D721Med (cell line): ENCODE results near the gene SLC13A2.

Experiments used
- DNase-seq: peaks from one replicate; pipeline ENCODE4 v3.0.0; 2011; ENCODE audit warnings: low spot score; ENCODE audit not compliant: insufficient read length
- FAIRE-seq: peaks from 2 replicates; lab custom pipeline; 2011; peaks lifted over from hg19 to GRCh38; lab: Jason Lieb, UNC
- CTCF ChIP-seq: IDR thresholded peaks from 2 replicates; pipeline ENCODE4 v1.5.1; 2012; ENCODE audit warnings: mild to moderate bottlenecking, control low read depth; ENCODE audit not compliant: insufficient read depth; ENCODE audit errors: missing control alignments

The SLC13A2 gene

GRCh38 chr17:28493460-28493859, 20.0 kb downstream of the SLC13A2 start:
- FAIRE-seq (no peak), DNase-seq (no peak)
- no peak for TF ChIP-seq CTCF

GRCh38 chr17:28494445-28495188, 21.2 kb downstream of the SLC13A2 start:
- DNase-seq (peak; percentile 96), FAIRE-seq (no peak)
- peak; percentile 99 for TF ChIP-seq CTCF

- no peak for TF ChIP-seq CTCF
- no peak for DNase-seq
- FAIRE-seq: no peak
These were observed 22.2 kb downstream of the SLC13A2 start for GRCh38 chr17:28495635-28496034.

GRCh38 chr17:28497931-28498330, 24.5 kb downstream of the SLC13A2 start:
- no peak for FAIRE-seq
- no peak for TF ChIP-seq CTCF
- no peak for DNase-seq

GRCh38 chr17:28498652-28499363, 25.4 kb downstream of the SLC13A2 start:
- FAIRE-seq: no peak
- no peak for DNase-seq
- no peak for TF ChIP-seq CTCF

- no peak for FAIRE-seq
- no peak for DNase-seq
- no peak for TF ChIP-seq CTCF
These were observed 25.9 kb downstream of the SLC13A2 start for GRCh38 chr17:28499364-28499664.
